ENCODE data around the gene PTPRE.

DNA sequence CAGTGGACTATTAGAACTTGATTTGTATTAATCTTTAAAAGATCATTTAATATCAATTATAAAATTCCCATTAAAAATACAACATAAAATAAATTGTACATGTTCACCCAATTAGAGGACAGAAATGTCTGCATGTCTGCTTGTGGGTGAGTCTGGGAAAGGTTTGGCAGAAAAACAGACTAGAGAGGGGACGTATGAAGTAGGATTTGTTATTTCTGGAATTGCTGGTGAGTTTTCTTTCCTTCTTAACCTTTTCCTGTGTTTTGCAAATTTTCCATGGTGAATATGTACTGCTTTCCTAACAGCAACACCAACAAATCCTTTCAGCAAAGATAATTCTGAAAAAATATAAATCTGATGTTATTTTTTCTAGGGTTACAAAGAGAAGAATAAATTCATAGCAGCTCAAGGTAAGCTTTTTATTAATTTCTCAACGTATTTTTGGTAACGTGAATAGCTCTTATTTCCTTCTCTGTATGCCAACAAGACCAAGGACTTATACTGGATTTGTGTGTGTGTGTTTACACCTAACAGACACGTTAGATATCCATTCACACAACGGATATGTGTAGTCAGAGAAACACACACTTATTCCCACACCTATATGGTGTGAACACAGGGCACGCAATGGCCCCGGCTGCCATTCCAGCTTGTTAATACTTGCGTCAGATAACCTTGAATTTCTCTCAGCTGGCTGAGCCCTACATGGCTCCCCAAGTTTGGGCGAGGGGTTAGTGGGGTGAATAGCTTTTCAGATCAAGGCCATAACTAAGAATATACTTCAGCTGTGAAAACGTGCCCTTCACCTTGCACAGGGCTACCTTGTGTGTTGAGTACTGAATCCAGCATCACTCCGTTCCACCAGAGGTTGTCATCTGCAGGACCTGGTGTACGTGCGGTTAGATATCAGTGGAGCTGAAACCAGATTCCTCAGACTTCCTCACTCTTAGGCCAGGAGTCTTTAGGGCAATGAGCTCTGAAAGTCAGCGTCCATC is 154.7 kb downstream of the PTPRE start:
- TF ChIP-seq POLR2A (IDR thresholded peaks at IDR 0.05) (no peak), EP300 (IDR thresholded peaks at IDR 0.05) (no peak), POLR2AphosphoS5 (IDR thresholded peaks at IDR 0.05) (no peak)
